Peyer's patch (tissue), 4 donors: ENCODE results near the gene MXRA8. TPM values are rescaled to one million over a fixed set of nuclear protein-coding genes. Genes with fewer than 3 reads are reported as not detected.
"Not testable (repeated sequence)": the region's sequence is repeated elsewhere in the genome, so short reads cannot be mapped to it uniquely, and the experiment has no call there.

Experiments used
- DNase-seq, 3 donors: peaks; one replicate each; pipeline ENCODE4 v3.0.0-alpha.2; 2017 to 2019
- H3K27ac ChIP-seq, 4 donors: fragments of 200-600 bp; sonication (generic); one replicate each; pipeline ENCODE4 v1.5.1; 2016 to 2019
- H3K27me3 ChIP-seq, 2 donors: fragments of 200-600 bp; sonication (generic); one replicate each; pipeline ENCODE4 v1.5.1; 2019
- H3K36me3 ChIP-seq, 3 donors: fragments of 200-600 bp; sonication (generic); one replicate each; pipeline ENCODE4 v1.5.1; 2016 to 2019
- H3K4me1 ChIP-seq, 4 donors: fragments of 200-600 bp; sonication (generic); one replicate each; pipeline ENCODE4 v1.5.1; 2016 to 2019
- H3K4me3 ChIP-seq, 4 donors: fragments of 200-600 bp; sonication (generic); 1 replicate in 3 of 4; 2 replicates in 1 of 4; pipeline ENCODE4 v1.5.1; 2016 to 2019; ENCODE audit warnings: mild to moderate bottlenecking in 1 of 4
- H3K9me3 ChIP-seq, 4 donors: fragments of 200-600 bp; sonication (generic); one replicate each; pipeline ENCODE4 v1.5.1; 2016 to 2019; ENCODE audit warnings: mild to moderate bottlenecking in 1 of 4
- POLR2A ChIP-seq, 2 donors: fragments of 450-650 bp; IDR thresholded peaks; one replicate each; pipeline ENCODE4 v1.5.1; 2017; ENCODE audit warnings: antibody characterized with exemption in 2 of 2, mild to moderate bottlenecking in 2 of 2, moderate library complexity in 2 of 2
- total RNA-seq, 4 donors: library from RNA; depleted of rRNA; stranded (reverse); fragments of >200 nt; gene quantifications; one replicate each; pipeline ENCODE4 v1.1.0, GENCODE V29; 2016
- TF ChIP-seq, protein P1 (sequence below), 6 experiments: fragments of 450-650 bp in 4 of 6; fragments of 200-600 bp in 2 of 6; sonication (generic) in 1 of 6; IDR thresholded peaks; one replicate each; pipeline ENCODE4 v1.5.1; 2017 to 2019; ENCODE audit warnings: antibody characterized with exemption in 6 of 6, mild to moderate bottlenecking in 3 of 6, moderate library complexity in 1 of 6

Gene MXRA8
- total RNA-seq, 4 donors from 2014 or later, result 11.7 to 56.1 (median 35.6) TPM

DNA sequence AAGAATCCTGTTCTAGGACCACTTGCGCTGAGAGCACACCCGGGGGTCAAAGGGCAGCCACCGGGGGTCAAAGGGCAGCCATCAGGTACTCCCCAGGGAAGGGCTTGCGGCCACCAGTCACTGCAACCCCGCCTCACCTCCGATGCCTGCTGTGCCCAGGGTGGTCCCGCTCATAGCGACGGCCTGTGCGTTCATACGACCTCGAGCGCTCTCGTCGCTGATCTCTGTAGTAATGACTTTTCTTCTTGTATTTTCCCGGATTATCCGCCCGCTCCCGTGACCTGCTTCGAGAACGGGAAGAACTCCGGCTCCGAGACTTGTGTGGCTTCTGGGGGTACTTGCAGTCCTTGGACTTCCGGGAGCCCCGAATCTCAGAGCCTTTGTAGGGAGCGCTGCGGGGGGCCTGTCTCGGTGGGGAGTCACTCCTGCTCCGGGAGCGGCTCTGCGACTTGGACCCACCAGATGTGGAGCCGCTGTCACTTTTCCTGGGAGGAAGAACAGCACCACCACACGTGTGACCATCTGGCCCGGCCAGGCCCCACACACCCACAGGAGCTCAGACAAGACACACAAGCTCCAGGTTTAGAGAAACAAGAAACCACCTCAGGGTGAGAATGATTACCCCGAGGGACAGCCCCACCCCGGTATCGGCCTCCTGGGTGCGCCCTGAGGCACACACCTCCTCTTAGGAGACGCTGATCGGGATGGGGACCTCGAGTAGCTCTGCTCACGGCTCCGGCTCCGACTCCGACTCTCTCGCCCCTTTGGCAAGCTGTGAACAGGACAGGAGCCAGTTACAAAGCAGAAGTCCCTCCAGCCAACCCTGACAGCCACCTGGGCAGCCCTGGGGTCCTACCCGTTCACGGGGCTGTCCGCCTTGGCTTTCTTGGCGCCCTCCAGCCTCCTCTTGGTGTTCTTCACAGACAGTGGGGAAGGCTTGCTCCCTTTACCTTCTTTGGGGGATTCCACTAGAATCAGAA, 29.0 kb upstream of the MXRA8 start:
- no peak for DNase-seq
- no peak for TF ChIP-seq POLR2A (IDR thresholded peaks at IDR 0.05)
- H3K4me1 ChIP-seq, result no peaks in the 10 kb centered on the region
- H3K4me3 ChIP-seq, result no peak overlapping the region
- H3K27me3 ChIP-seq, result no peaks in the 10 kb centered on the region
- H3K36me3 ChIP-seq, result peaks cover 0 to 71% (median 3%) of the 10 kb centered on the region in 3 donors
- H3K27ac ChIP-seq, result no peak overlapping the region
- H3K9me3 ChIP-seq, result no peaks in the 10 kb centered on the region

DNA sequence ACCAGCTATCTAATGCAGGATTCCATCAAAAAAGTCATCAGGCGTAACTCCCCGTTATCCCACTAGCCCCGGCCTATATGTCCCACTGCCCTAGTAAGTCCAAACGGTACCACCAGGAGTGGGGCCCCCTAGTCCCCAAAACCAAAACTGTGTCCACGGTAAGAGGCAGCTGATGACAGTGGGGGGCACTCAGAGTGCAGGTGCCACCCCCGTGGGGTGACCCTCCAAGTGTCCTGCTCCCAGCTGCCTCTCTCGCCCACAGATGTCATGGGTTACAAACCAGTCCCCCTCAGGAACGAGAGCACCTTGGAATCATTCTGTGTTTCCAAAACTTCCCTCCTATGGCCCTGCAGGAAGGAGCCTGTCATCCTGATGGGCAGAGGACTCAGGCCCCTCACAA, 27.6 kb upstream of the MXRA8 start:
- DNase-seq, result no peak
- Histone ChIP-seq H3K36me3 (peaks cover 0 to 61% (median 3%) of the 10 kb centered on the region in 3 donors), H3K27ac (no peak overlapping the region), H3K27me3 (no peaks in the 10 kb centered on the region), H3K9me3 (no peaks in the 10 kb centered on the region), H3K4me3 (no peak overlapping the region), H3K4me1 (no peaks in the 10 kb centered on the region)
- TF ChIP-seq, protein P1, sequence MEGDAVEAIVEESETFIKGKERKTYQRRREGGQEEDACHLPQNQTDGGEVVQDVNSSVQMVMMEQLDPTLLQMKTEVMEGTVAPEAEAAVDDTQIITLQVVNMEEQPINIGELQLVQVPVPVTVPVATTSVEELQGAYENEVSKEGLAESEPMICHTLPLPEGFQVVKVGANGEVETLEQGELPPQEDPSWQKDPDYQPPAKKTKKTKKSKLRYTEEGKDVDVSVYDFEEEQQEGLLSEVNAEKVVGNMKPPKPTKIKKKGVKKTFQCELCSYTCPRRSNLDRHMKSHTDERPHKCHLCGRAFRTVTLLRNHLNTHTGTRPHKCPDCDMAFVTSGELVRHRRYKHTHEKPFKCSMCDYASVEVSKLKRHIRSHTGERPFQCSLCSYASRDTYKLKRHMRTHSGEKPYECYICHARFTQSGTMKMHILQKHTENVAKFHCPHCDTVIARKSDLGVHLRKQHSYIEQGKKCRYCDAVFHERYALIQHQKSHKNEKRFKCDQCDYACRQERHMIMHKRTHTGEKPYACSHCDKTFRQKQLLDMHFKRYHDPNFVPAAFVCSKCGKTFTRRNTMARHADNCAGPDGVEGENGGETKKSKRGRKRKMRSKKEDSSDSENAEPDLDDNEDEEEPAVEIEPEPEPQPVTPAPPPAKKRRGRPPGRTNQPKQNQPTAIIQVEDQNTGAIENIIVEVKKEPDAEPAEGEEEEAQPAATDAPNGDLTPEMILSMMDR (IDR thresholded peaks at IDR 0.05), result no peak
- TF ChIP-seq POLR2A (IDR thresholded peaks at IDR 0.05), result no peak

DNA sequence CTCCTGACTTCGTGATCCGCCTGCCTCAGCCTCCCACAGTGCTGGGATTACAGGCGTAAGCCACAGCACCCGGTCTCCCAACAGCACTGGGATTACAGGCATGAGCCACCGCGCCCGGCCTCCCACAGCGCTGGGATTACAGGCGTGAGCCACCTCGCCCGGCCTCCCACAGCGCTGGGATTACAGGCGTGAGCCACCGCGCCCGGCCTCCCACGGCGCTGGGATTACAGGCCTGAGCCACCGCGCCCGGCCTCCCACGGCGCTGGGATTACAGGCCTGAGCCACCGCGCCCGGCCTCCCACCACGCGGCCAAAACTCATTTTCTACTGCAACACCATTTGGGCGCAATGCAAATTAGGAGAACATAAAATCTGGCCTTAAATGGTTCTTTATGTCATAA, 27.0 kb upstream of the MXRA8 start:
- not testable (repeated sequence) for H3K9me3 ChIP-seq, H3K27ac ChIP-seq, DNase-seq, H3K4me1 ChIP-seq, H3K4me3 ChIP-seq, H3K27me3 ChIP-seq
- H3K36me3 ChIP-seq, result peaks cover 0 to 59% (median 3%) of the 10 kb centered on the region in 3 donors

DNA sequence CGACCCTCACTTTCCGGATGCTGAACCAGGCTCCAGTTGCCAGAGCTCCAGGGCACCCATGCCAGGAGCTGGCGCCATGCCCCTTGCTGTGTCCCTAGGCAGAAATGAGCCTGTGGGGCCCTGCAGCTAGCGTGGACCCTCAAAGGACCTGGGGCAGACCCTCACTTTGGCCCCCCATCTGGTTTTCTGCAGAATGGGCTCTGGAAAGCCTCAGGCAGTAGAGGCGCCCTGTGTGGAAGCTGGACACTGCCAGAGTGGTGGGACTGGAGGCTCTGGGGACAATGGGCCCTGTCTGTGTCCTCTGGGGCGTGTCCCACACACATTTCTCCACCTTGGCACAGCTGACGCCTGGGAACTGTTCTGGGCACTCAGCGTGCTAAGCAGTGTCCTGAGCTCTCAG, 22.9 kb upstream of the MXRA8 start:
- TF ChIP-seq, protein P1 (IDR thresholded peaks at IDR 0.05), result no peak
- TF ChIP-seq POLR2A (IDR thresholded peaks at IDR 0.05), result no peak
- Histone ChIP-seq H3K4me1 (no peaks in the 10 kb centered on the region), H3K9me3 (no peaks in the 10 kb centered on the region), H3K4me3 (no peak overlapping the region), H3K27me3 (no peaks in the 10 kb centered on the region), H3K27ac (no peak overlapping the region), H3K36me3 (peaks cover 0 to 20% (median 0%) of the 10 kb centered on the region in 3 donors)
- no peak for DNase-seq

DNA sequence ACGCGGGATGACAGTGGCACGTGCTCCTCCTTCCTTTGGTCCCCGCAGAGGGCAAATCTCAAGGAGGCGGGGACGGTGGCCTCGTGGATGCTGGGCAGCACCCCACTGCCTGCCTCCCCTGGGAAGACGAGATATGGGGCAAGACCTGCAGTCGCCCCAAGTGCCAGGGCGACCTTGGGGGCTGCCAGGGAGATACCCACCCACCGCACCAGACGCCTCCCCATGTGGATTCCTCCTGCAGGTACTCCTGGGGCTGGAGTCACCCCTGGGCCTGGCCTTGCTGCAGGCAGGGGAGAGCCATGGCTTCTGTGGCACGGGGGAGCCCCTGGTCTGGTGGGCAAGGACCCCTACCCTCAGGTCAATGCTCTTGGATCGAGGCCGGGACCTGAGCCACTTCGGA, 22.5 kb upstream of the MXRA8 start:
- DNase-seq, result no peak
- H3K27me3 ChIP-seq, result no peaks in the 10 kb centered on the region

DNA sequence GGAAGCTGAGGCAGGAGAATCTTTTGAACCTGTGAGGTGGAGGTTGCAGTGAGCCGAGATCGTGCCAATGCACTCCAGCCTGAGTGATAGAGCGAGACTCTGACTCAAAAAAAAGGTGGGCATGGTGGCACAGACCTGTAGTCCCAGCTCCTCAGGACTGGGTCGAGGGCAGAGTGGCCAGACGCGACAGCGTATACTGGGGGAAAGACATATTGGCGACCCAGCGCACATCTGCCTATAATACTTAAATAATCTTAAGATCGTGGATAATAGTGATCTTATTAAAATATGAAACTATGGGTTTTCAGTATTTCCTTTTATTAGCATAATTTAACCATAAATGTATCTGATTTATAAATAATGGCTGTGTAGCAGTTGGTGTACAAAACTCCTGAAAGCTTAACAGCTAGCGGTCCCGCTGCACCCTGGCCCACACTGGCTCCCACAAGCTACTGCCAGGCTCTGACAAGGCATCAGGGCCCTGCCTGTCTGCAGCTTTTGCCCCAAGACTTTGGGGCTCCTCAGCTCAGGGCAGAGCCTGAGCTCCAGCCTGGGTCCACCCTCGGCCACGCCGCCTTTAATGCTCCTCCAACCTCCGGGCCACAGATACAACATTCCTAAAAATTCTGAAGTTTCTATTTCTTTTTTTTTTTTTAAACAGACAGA, 19.3 kb upstream of the MXRA8 start:
- no peak for DNase-seq
- H3K9me3 ChIP-seq, result no peaks in the 10 kb centered on the region
- H3K4me1 ChIP-seq, result peaks cover 0 to 21% (median 10%) of the 10 kb centered on the region in 4 donors
- no peak overlapping the region for H3K4me3 ChIP-seq
- no peak overlapping the region for H3K27ac ChIP-seq
- H3K36me3 ChIP-seq, result peaks cover 0 to 18% (median 0%) of the 10 kb centered on the region in 3 donors
- TF ChIP-seq, protein P1 (IDR thresholded peaks at IDR 0.05), result no peak
- no peak for TF ChIP-seq POLR2A (IDR thresholded peaks at IDR 0.05)
- no peaks in the 10 kb centered on the region for H3K27me3 ChIP-seq

More for the DNA sequence above, 22.5 kb upstream of the MXRA8 start:
- no peak overlapping the region for H3K27ac ChIP-seq
- H3K4me3 ChIP-seq, result no peak overlapping the region
- TF ChIP-seq POLR2A (IDR thresholded peaks at IDR 0.05), result no peak
- TF ChIP-seq, protein P1 (IDR thresholded peaks at IDR 0.05), result no peak
- H3K9me3 ChIP-seq, result no peaks in the 10 kb centered on the region
- H3K4me1 ChIP-seq, result peaks cover 0 to 3% (median 1%) of the 10 kb centered on the region in 4 donors
- H3K36me3 ChIP-seq, result peaks cover 0 to 15% (median 0%) of the 10 kb centered on the region in 3 donors
